IMR-90 (cell line): ENCODE results near the gene MYL6.

Experiments used
- CEBPB ChIP-seq: IDR thresholded peaks from 2 replicates; pipeline ENCODE4 v1.6.1; 2012; ENCODE audit warnings: low read depth, low read length, improper control_type of control experiment
- CTCF ChIP-seq: conservative IDR thresholded peaks from 2 replicates; pipeline ENCODE4 v1.5.1; 2012; ENCODE audit warnings: mild to moderate bottlenecking, low read depth, low read length, improper control_type of control experiment
- FOS ChIP-seq: fragments of 150-350 bp; IDR thresholded peaks from 2 replicates; pipeline ENCODE4 v1.6.1; 2016; ENCODE audit warnings: low read depth, low read length
- MAFK ChIP-seq: IDR thresholded peaks from 2 replicates; pipeline ENCODE4 v1.6.1; 2012; ENCODE audit warnings: low read depth, low read length, improper control_type of control experiment
- MAZ ChIP-seq: IDR thresholded peaks from 2 replicates; pipeline ENCODE4 v1.6.1; 2012; ENCODE audit warnings: low read depth, mild to moderate bottlenecking, low read length, improper control_type of control experiment, moderate library complexity, borderline replicate concordance
- MXI1 ChIP-seq: IDR thresholded peaks from 2 replicates; pipeline ENCODE4 v1.6.1; 2012; ENCODE audit warnings: low read depth, mild to moderate bottlenecking, low read length, moderate library complexity, borderline replicate concordance
- POLR2A ChIP-seq: IDR thresholded peaks from 2 replicates; pipeline ENCODE4 v1.6.1; 2012; ENCODE audit warnings: mild to moderate bottlenecking, low read depth, low read length
- RAD21 ChIP-seq: IDR thresholded peaks from 2 replicates; pipeline ENCODE4 v1.6.1; 2012; ENCODE audit warnings: low read length, improper control_type of control experiment
- RCOR1 ChIP-seq: IDR thresholded peaks from 2 replicates; pipeline ENCODE4 v1.6.1; 2012; ENCODE audit warnings: mild to moderate bottlenecking, low read length, improper control_type of control experiment; ENCODE audit not compliant: insufficient replicate concordance
- RFX5 ChIP-seq: IDR thresholded peaks from 2 replicates; pipeline ENCODE4 v1.8.0; 2012; ENCODE audit warnings: low read depth, mild to moderate bottlenecking, low read length, moderate library complexity
- SMC3 ChIP-seq: fragments of 150-350 bp; IDR thresholded peaks from 2 replicates; pipeline ENCODE4 v1.6.1; 2016; ENCODE audit warnings: low read depth, mild to moderate bottlenecking, antibody characterized with exemption, low read length, moderate library complexity
- USF2 ChIP-seq: fragments of 150-350 bp; IDR thresholded peaks from 2 replicates; pipeline ENCODE4 v1.6.1; 2017; ENCODE audit warnings: mild to moderate bottlenecking, antibody characterized with exemption, low read length, low read depth

- TF ChIP-seq FOS (no peak), POLR2A (no peak), CTCF (no peak), MAFK (no peak), RAD21 (no peak), SMC3 (no peak), USF2 (no peak), CEBPB (no peak), MAZ (no peak), MXI1 (no peak), RFX5 (no peak), RCOR1 (no peak)
Observed at GRCh38 chr12:56198836-56199235, 40.7 kb downstream of the MYL6 start.
